OCI-LY7 (cell line): ENCODE results near the gene KRT36. TPM values are rescaled to one million over a fixed set of nuclear protein-coding genes. Genes with fewer than 3 reads are reported as not detected.

ENCODE experiments used
- BruUV-seq: library from RNA; stranded (reverse); fragments of 400-500 nt; replicated peaks from 2 replicates; lab custom pipeline; 2021; lab: Mats Ljungman, UMichigan
- CTCF ChIA-PET: fragments of 300-600 bp; sonication (Branson Sonifier 250); formaldehyde crosslinking; loops from one replicate; lab custom pipeline; 2022; ENCODE audit warnings: antibody characterized with exemption; ENCODE audit not compliant: unreplicated experiment; lab: Charles Lee
- POLR2A ChIA-PET: fragments of 300-600 bp; sonication (Branson Sonifier 250); formaldehyde crosslinking; loops from one replicate; lab custom pipeline; 2022; ENCODE audit warnings: antibody characterized with exemption; lab: Charles Lee
- DNase-seq: peaks from one replicate; pipeline ENCODE4 v3.0.0-alpha.2; 2015; ENCODE audit warnings: low spot score
- H2AFZ ChIP-seq: fragments of 200-600 bp; sonication (generic), shearing (Covaris generic); 2 replicates; pipeline ENCODE4 v1.6.1; 2014; ENCODE audit warnings: mild to moderate bottlenecking, antibody characterized with exemption, low read length, moderate library complexity
- H3K27ac ChIP-seq: fragments of 200-600 bp; sonication (generic); 2 replicates; pipeline ENCODE4 v1.5.1; 2014; ENCODE audit warnings: mixed run types, low read depth, mild to moderate bottlenecking, moderate library complexity, low read length, inconsistent platforms; ENCODE audit not compliant: poor library complexity, severe bottlenecking
- H3K36me3 ChIP-seq: fragments of 200-600 bp; sonication (generic); 2 replicates; pipeline ENCODE4 v1.6.1; 2014; ENCODE audit warnings: mild to moderate bottlenecking, antibody characterized with exemption, low read length, moderate library complexity, mixed read lengths; ENCODE audit not compliant: insufficient read depth
- H3K4me1 ChIP-seq: fragments of 200-600 bp; sonication (generic); 2 replicates; pipeline ENCODE4 v1.5.1; 2014; ENCODE audit warnings: mild to moderate bottlenecking, low read length; ENCODE audit not compliant: insufficient read depth, poor library complexity, severe bottlenecking
- H3K4me2 ChIP-seq: fragments of 200-600 bp; sonication (generic); 2 replicates; pipeline ENCODE4 v1.6.1; 2014; ENCODE audit warnings: mild to moderate bottlenecking, low read length
- H3K4me3 ChIP-seq: fragments of 200-600 bp; sonication (generic); 2 replicates; pipeline ENCODE4 v1.5.1; 2014; ENCODE audit warnings: mild to moderate bottlenecking, low read depth, low read length; ENCODE audit not compliant: poor library complexity, severe bottlenecking
- H3K79me2 ChIP-seq: fragments of 200-600 bp; sonication (generic); 2 replicates; pipeline ENCODE4 v1.6.1; 2016; ENCODE audit warnings: low read depth, mild to moderate bottlenecking, low read length, moderate library complexity, mixed read lengths; ENCODE audit not compliant: insufficient read depth
- H3K9me2 ChIP-seq: fragments of 200-600 bp; sonication (generic); 2 replicates; pipeline ENCODE4 v1.6.1; 2016; ENCODE audit warnings: mild to moderate bottlenecking, low read length, mixed read lengths; ENCODE audit not compliant: insufficient read depth
- H3K9me3 ChIP-seq: fragments of 200-600 bp; sonication (generic); 2 replicates; pipeline ENCODE4 v1.6.1; 2014; ENCODE audit warnings: mild to moderate bottlenecking, mixed run types, low read length, mixed read lengths
- H4K20me1 ChIP-seq: fragments of 200-600 bp; sonication (generic); 2 replicates; pipeline ENCODE4 v1.6.1; 2014; ENCODE audit warnings: mild to moderate bottlenecking, antibody characterized with exemption, low read length, moderate library complexity, mixed read lengths; ENCODE audit not compliant: insufficient read depth
- EZH2phosphoT487 ChIP-seq: fragments of 200-600 bp; sonication (generic); IDR thresholded peaks from 2 replicates; pipeline ENCODE4 v1.6.1; 2018; ENCODE audit warnings: low read depth, borderline replicate concordance, mild to moderate bottlenecking, mixed run types, antibody characterized with exemption, low read length, moderate library complexity, mixed read lengths
- intact Hi-C: fragments of 100-400 bp; cut with micrococcal nuclease; formaldehyde crosslinking; loops from one replicate; pipeline ENCODE4 v1.10.0; 2022; ENCODE audit not compliant: unreplicated experiment
- total RNA-seq, 2 experiments: library from RNA; depleted of rRNA in 1 of 2; stranded (reverse); fragments of >200 nt in 1 of 2; shearing (Covaris generic) in 1 of 2; gene quantifications; 2 replicates each; pipeline ENCODE4 v1.2.3, GENCODE V29; 2014 to 2022
- TF ChIP-seq, protein P1 (sequence below): fragments of 200-600 bp; sonication (generic); conservative IDR thresholded peaks from 2 replicates; pipeline ENCODE4 v1.5.1; 2014; ENCODE audit warnings: mild to moderate bottlenecking, antibody characterized with exemption, low read length, moderate library complexity, mixed read lengths

Gene KRT36
- total RNA-seq, 2 experiments from 2014 or later = not detected

- no peak for DNase-seq
- H2AFZ ChIP-seq = no peak overlapping the region
- H3K9me2 ChIP-seq = no peaks in the 10 kb centered on the region
- ChIA-PET CTCF (no interaction called here), POLR2A (interaction anchor here (0.6 kb wide), 1 partner anchor 98 kb away, joined by 4 read pairs; no protein-coding TSS in a partner anchor)
- no peaks in the 10 kb centered on the region for H3K9me3 ChIP-seq
- no peaks in the 10 kb centered on the region for H3K36me3 ChIP-seq
- no peaks in the 10 kb centered on the region for H4K20me1 ChIP-seq
- BruUV-seq = no TSS peak
- no peak overlapping the region for H3K27ac ChIP-seq
- no peak overlapping the region for H3K4me3 ChIP-seq
- TF ChIP-seq, protein P1, sequence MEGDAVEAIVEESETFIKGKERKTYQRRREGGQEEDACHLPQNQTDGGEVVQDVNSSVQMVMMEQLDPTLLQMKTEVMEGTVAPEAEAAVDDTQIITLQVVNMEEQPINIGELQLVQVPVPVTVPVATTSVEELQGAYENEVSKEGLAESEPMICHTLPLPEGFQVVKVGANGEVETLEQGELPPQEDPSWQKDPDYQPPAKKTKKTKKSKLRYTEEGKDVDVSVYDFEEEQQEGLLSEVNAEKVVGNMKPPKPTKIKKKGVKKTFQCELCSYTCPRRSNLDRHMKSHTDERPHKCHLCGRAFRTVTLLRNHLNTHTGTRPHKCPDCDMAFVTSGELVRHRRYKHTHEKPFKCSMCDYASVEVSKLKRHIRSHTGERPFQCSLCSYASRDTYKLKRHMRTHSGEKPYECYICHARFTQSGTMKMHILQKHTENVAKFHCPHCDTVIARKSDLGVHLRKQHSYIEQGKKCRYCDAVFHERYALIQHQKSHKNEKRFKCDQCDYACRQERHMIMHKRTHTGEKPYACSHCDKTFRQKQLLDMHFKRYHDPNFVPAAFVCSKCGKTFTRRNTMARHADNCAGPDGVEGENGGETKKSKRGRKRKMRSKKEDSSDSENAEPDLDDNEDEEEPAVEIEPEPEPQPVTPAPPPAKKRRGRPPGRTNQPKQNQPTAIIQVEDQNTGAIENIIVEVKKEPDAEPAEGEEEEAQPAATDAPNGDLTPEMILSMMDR = no peak
- TF ChIP-seq EZH2phosphoT487 = no peak
- H3K4me2 ChIP-seq = no peak overlapping the region
- H3K79me2 ChIP-seq = no peaks in the 10 kb centered on the region
- no peaks in the 10 kb centered on the region for H3K4me1 ChIP-seq
- intact Hi-C loops = no loop called here
Measured at GRCh38 chr17:41455236-41455635, 34.5 kb downstream of the KRT36 start.

- TF ChIP-seq, protein P1 = no peak
- no peak for TF ChIP-seq EZH2phosphoT487
- no TSS peak for BruUV-seq
- POLR2A ChIA-PET = interaction anchor here (0.7 kb wide), 1 partner anchor 110 kb away, joined by 3 read pairs; no protein-coding TSS in a partner anchor
- Histone ChIP-seq H3K4me3 (no peak overlapping the region), H3K79me2 (no peaks in the 10 kb centered on the region), H2AFZ (no peak overlapping the region), H3K4me1 (no peaks in the 10 kb centered on the region), H3K4me2 (no peak overlapping the region), H3K36me3 (no peaks in the 10 kb centered on the region), H3K27ac (no peak overlapping the region), H4K20me1 (no peaks in the 10 kb centered on the region), H3K9me3 (no peaks in the 10 kb centered on the region), H3K9me2 (no peaks in the 10 kb centered on the region)
- CTCF ChIA-PET = no interaction called here
- no peak for DNase-seq
- intact Hi-C loops = no loop called here
Measured at GRCh38 chr17:41453066-41453465, 36.6 kb downstream of the KRT36 start.

DNA sequence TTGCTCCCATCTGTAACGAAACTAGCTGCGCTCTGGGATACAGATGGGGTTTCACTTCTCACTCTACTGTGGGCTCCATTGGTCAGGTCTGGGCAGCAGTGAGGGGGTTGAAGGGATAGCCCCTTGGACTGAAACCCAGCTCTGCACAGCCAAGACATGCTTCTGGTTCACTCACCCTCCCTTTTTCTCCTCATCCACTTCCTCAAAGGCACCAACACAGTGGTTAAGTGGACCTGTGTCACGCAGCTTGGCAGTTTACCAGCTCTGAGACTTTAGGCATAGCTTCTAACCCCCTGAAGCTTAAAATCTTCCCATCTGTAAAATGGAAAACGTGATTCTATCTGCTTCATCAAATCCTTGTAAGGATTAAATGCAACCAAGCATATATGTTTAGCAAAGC lies 37.4 kb downstream of the KRT36 start:
- CTCF ChIA-PET = no interaction called here
- intact Hi-C loops = no loop called here
- Histone ChIP-seq H2AFZ (no peak overlapping the region), H3K36me3 (no peaks in the 10 kb centered on the region), H3K4me2 (no peak overlapping the region), H3K4me1 (no peaks in the 10 kb centered on the region), H3K9me2 (no peaks in the 10 kb centered on the region), H3K27ac (no peak overlapping the region), H3K9me3 (no peaks in the 10 kb centered on the region), H3K4me3 (no peak overlapping the region), H3K79me2 (no peaks in the 10 kb centered on the region), H4K20me1 (no peaks in the 10 kb centered on the region)
- no TSS peak for BruUV-seq
- POLR2A ChIA-PET = no interaction called here
- DNase-seq = no peak
- TF ChIP-seq, protein P1 = no peak
